Neural progenitor cell (in vitro differentiated cells): ENCODE measurements around the gene CSF1R. TPM values are rescaled to one million over a fixed set of nuclear protein-coding genes. Genes with fewer than 3 reads are reported as not detected.

Source experiments
- DNase-seq: peaks from one replicate; pipeline ENCODE4 v3.0.0-alpha.2; 2016; ENCODE audit warnings: low spot score
- H2AFZ ChIP-seq: fragments of 200-600 bp; sonication (generic); replicated peaks from 2 replicates; pipeline ENCODE4 v1.6.1; 2016; ENCODE audit warnings: antibody characterized with exemption
- H3F3A ChIP-seq: fragments of 200-600 bp; sonication (generic); 2 replicates; pipeline ENCODE4 v1.6.1; 2016; ENCODE audit warnings: antibody characterized with exemption, low read depth
- H3K27ac ChIP-seq: fragments of 200-600 bp; sonication (generic); 2 replicates; pipeline ENCODE4 v1.5.1; 2016; ENCODE audit warnings: mild to moderate bottlenecking
- H3K27me3 ChIP-seq: fragments of 200-600 bp; sonication (generic); 2 replicates; pipeline ENCODE4 v1.6.1; 2016; ENCODE audit warnings: mild to moderate bottlenecking, moderate library complexity
- H3K36me3 ChIP-seq: fragments of 200-600 bp; sonication (generic); 2 replicates; pipeline ENCODE4 v1.5.1; 2016
- H3K4me1 ChIP-seq: fragments of 200-600 bp; sonication (generic); 2 replicates; pipeline ENCODE4 v1.6.1; 2016; ENCODE audit warnings: mixed run types
- H3K4me2 ChIP-seq: fragments of 200-600 bp; sonication (generic); 2 replicates; pipeline ENCODE4 v1.6.1; 2016
- H3K4me3 ChIP-seq: fragments of 200-600 bp; sonication (generic); 2 replicates; pipeline ENCODE4 v1.5.1; 2016
- H3K79me2 ChIP-seq: fragments of 200-600 bp; sonication (generic); 2 replicates; pipeline ENCODE4 v1.6.1; 2016; ENCODE audit warnings: low read depth
- H3K9ac ChIP-seq: fragments of 200-600 bp; sonication (generic); 2 replicates; pipeline ENCODE4 v1.6.1; 2016
- H3K9me3 ChIP-seq: fragments of 200-600 bp; sonication (generic); 2 replicates; pipeline ENCODE4 v1.5.1; 2016; ENCODE audit warnings: low read depth
- H4K20me1 ChIP-seq: fragments of 200-600 bp; sonication (generic); 2 replicates; pipeline ENCODE4 v1.6.1; 2016; ENCODE audit warnings: low read depth
- H3K27ac Mint-ChIP-seq: 3 replicates; pipeline ENCODE4 v1.8.0; 2021; ENCODE audit warnings: mixed read lengths
- H3K27me3 Mint-ChIP-seq: 2 replicates; pipeline ENCODE4 v1.8.0; 2022; ENCODE audit warnings: low read depth, mild to moderate bottlenecking, inconsistent platforms, moderate library complexity, mixed read lengths; ENCODE audit not compliant: insufficient read depth
- H3K36me3 Mint-ChIP-seq: 3 replicates; pipeline ENCODE4 v1.8.0; 2021; ENCODE audit warnings: mixed read lengths
- H3K4me1 Mint-ChIP-seq: 3 replicates; pipeline ENCODE4 v1.8.0; 2021; ENCODE audit warnings: mixed read lengths
- H3K4me3 Mint-ChIP-seq: 3 replicates; pipeline ENCODE4 v1.8.0; 2021; ENCODE audit warnings: mild to moderate bottlenecking, moderate library complexity, mixed read lengths
- H3K9me3 Mint-ChIP-seq: 3 replicates; pipeline ENCODE4 v1.8.0; 2020; ENCODE audit warnings: mixed read lengths
- CTCF ChIP-seq: fragments of 200-600 bp; sonication (generic); IDR thresholded peaks from 2 replicates; pipeline ENCODE4 v1.5.1; 2017; ENCODE audit warnings: antibody characterized with exemption, mild to moderate bottlenecking
- EZH2 ChIP-seq: fragments of 200-600 bp; sonication (generic); IDR thresholded peaks from 2 replicates; pipeline ENCODE4 v1.6.1; 2017; ENCODE audit warnings: antibody characterized with exemption, mild to moderate bottlenecking, moderate library complexity
- EZH2phosphoT487 ChIP-seq: fragments of 200-600 bp; sonication (generic); IDR thresholded peaks from 2 replicates; pipeline ENCODE4 v1.6.1; 2017; ENCODE audit warnings: antibody characterized with exemption
- total RNA-seq: library from RNA; depleted of rRNA; stranded (reverse); fragments of >200 nt; gene quantifications from 2 replicates; pipeline ENCODE4 v1.2.3, GENCODE V29; 2015; ENCODE audit warnings: low replicate concordance

CSF1R gene
- total RNA-seq, 1 donor from 2014 or later = not detected

- H3F3A ChIP-seq = no peaks in the 10 kb centered on the region
- H3K4me1 Mint-ChIP-seq = peaks cover 8% of the 10 kb centered on the region
- no peaks in the 10 kb centered on the region for H3K36me3 Mint-ChIP-seq
- no peaks in the 10 kb centered on the region for H3K36me3 ChIP-seq
- H3K27ac Mint-ChIP-seq = no peak overlapping the region
- H3K9ac ChIP-seq = no peak overlapping the region
- no peaks in the 10 kb centered on the region for H3K27me3 ChIP-seq
- no peak for DNase-seq
- TF ChIP-seq CTCF (no peak), EZH2phosphoT487 (no peak), EZH2 (no peak)
- H3K4me1 ChIP-seq = peaks cover 7% of the 10 kb centered on the region
- H4K20me1 ChIP-seq = no peaks in the 10 kb centered on the region
- H3K4me2 ChIP-seq = no peak overlapping the region
- H3K27ac ChIP-seq = no peak overlapping the region
- H3K9me3 Mint-ChIP-seq = no peaks in the 10 kb centered on the region
- no peaks in the 10 kb centered on the region for H3K79me2 ChIP-seq
- no peaks in the 10 kb centered on the region for H3K9me3 ChIP-seq
- no peak overlapping the region for H3K4me3 ChIP-seq
- no peak overlapping the region for H3K4me3 Mint-ChIP-seq
- H3K27me3 Mint-ChIP-seq = peaks cover 7% of the 10 kb centered on the region
- no peak overlapping the region for H2AFZ ChIP-seq
Measured at GRCh38 chr5:150122536-150123481, 36.5 kb upstream of the CSF1R start.

- Mint-ChIP-seq H3K4me1 (peaks cover 8% of the 10 kb centered on the region), H3K9me3 (no peaks in the 10 kb centered on the region), H3K36me3 (no peaks in the 10 kb centered on the region), H3K4me3 (no peak overlapping the region), H3K27ac (no peak overlapping the region), H3K27me3 (peaks cover 7% of the 10 kb centered on the region)
- H3K4me1 ChIP-seq = peaks cover 11% of the 10 kb centered on the region
- TF ChIP-seq EZH2phosphoT487 (no peak), CTCF (peak; percentile 53), EZH2 (no peak)
- no peaks in the 10 kb centered on the region for H3F3A ChIP-seq
- no peaks in the 10 kb centered on the region for H3K79me2 ChIP-seq
- H4K20me1 ChIP-seq = no peaks in the 10 kb centered on the region
- no peak overlapping the region for H3K9ac ChIP-seq
- no peaks in the 10 kb centered on the region for H3K36me3 ChIP-seq
- H3K4me3 ChIP-seq = no peak overlapping the region
- no peaks in the 10 kb centered on the region for H3K27me3 ChIP-seq
- no peak overlapping the region for H3K4me2 ChIP-seq
- H3K27ac ChIP-seq = no peak overlapping the region
- no peak overlapping the region for H2AFZ ChIP-seq
- H3K9me3 ChIP-seq = no peaks in the 10 kb centered on the region
- DNase-seq = peak; percentile 61
Measured at GRCh38 chr5:150122158-150122510, 35.8 kb upstream of the CSF1R start.

DNA sequence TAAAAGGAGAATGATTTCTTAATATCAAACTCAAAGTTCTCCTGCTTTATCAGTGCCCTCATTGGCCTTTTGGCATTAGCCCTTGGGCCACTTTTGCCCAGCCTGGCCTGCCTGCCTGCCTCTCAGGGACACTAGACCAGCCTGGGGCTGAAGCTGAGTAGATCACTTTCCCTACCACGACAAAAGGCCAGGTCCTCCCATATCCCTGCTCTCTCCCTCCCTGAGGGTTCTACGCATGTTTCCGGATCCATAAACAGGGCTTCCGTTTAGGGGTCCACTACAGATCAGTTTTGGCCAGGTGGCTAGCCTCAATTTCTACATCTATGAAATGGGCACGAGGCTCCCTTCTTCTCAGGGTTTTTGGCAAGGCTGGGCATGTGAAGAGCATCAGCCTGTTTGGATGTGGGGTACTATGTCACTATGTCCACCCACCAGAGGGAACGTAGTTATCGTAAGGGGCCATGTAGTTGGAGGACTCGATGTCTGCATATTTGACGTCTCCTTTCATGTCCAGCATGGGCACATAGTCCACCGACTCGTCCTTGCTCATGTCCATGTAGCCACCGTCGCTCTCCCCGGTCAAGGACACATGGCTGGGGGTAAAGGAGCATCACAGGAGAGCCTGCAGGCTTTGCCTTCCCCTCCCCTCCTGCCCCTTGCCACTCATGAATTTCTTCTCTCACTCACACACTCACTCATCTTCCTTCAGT, 35.2 kb upstream of the CSF1R start:
- H3K36me3 Mint-ChIP-seq = no peaks in the 10 kb centered on the region
- H3K4me3 Mint-ChIP-seq = no peak overlapping the region

More for the DNA sequence above, 35.2 kb upstream of the CSF1R start:
- H3K79me2 ChIP-seq = no peaks in the 10 kb centered on the region
- peaks cover 11% of the 10 kb centered on the region for H3K4me1 ChIP-seq
- H3K27me3 Mint-ChIP-seq = peaks cover 7% of the 10 kb centered on the region
- no peak for DNase-seq
- no peak overlapping the region for H3K9ac ChIP-seq
- no peak overlapping the region for H2AFZ ChIP-seq
- H3K9me3 Mint-ChIP-seq = no peaks in the 10 kb centered on the region
- no peaks in the 10 kb centered on the region for H4K20me1 ChIP-seq
- H3K27ac ChIP-seq = no peak overlapping the region
- no peak overlapping the region for H3K4me2 ChIP-seq
- H3K27ac Mint-ChIP-seq = no peak overlapping the region
- no peaks in the 10 kb centered on the region for H3K27me3 ChIP-seq
- H3K4me3 ChIP-seq = no peak overlapping the region
- no peak for TF ChIP-seq EZH2phosphoT487
- no peak for TF ChIP-seq EZH2
- no peak for TF ChIP-seq CTCF
- H3F3A ChIP-seq = no peaks in the 10 kb centered on the region
- no peaks in the 10 kb centered on the region for H3K36me3 ChIP-seq
- peaks cover 8% of the 10 kb centered on the region for H3K4me1 Mint-ChIP-seq
- no peaks in the 10 kb centered on the region for H3K9me3 ChIP-seq
